ENCODE results near the gene NCAN. TPM values are rescaled to one million over a fixed set of nuclear protein-coding genes. Genes with fewer than 3 reads are reported as not detected.

NCAN gene
- 0.17 TPM in 1 of 2 replicates, not detected in the other for total RNA-seq

DNA sequence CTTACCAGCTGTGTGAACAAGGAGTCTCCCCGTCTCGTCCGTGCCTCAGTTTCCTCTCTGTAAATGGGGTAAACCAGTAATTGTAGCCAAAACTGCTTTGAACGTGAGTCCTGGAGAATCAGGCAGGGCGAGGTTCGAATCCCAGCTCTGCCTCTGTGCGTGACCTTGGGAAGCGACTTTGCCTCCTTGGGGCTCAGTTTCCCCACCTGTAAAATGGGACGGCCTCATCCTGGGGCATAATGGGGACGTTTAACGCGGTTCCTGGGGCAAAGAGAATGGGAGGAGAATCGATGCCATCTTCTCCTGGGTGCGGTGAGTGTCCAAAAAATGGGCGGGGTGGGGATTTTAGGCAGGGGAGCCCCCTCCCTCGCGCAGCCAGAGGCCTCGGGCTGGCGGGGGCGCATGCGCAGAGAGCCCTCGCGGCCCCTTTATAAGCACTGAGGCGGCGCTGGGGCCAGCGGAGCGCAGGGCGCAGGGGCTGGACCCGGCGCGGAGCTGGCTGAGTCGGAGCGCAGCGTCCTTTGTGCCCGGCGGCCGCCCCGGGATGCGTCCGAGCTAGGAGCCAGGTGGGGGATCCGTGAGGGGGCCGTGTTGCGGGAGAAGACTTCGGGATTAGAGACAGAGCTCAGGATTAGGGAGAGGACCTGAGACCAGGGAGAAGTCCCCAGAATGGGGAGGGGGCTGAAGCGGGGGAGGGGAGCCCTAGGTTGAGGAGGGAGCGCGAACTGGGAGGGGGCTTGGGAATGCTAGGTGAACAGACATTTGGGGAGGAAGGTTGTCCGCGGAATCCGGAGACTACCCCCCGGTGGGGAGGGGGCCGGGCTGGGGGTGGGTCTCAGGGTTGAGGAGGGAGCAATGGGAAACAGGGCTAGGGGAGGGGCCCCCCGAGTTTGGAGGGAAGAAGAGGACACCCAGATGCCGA is at the start of gene NCAN:
TSS of gene NCAN (plus strand) at position 460 of the 922 bp plus-strand sequence. CDS start 4,996 bp downstream, outside the sequence.
- DNase-seq (ENCODE audit: low read depth) = no peak
- H3K36me3 ChIP-seq (ENCODE audit: control insufficient read depth, insufficient read depth, low read length) = no peaks in the 10 kb centered on the region
- H3K27me3 ChIP-seq (ENCODE audit: control insufficient read depth, insufficient read depth, low read length) = peaks cover 43% of the 10 kb centered on the region
- TF ChIP-seq, protein P1, sequence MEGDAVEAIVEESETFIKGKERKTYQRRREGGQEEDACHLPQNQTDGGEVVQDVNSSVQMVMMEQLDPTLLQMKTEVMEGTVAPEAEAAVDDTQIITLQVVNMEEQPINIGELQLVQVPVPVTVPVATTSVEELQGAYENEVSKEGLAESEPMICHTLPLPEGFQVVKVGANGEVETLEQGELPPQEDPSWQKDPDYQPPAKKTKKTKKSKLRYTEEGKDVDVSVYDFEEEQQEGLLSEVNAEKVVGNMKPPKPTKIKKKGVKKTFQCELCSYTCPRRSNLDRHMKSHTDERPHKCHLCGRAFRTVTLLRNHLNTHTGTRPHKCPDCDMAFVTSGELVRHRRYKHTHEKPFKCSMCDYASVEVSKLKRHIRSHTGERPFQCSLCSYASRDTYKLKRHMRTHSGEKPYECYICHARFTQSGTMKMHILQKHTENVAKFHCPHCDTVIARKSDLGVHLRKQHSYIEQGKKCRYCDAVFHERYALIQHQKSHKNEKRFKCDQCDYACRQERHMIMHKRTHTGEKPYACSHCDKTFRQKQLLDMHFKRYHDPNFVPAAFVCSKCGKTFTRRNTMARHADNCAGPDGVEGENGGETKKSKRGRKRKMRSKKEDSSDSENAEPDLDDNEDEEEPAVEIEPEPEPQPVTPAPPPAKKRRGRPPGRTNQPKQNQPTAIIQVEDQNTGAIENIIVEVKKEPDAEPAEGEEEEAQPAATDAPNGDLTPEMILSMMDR (IDR thresholded peaks at IDR 0.05; ENCODE audit: insufficient read depth, low read length, poor library complexity, severe bottlenecking) = no peak
- H3K4me3 ChIP-seq (ENCODE audit: low read depth, low read length) = no peak within 1 kb of the TSS

DNA sequence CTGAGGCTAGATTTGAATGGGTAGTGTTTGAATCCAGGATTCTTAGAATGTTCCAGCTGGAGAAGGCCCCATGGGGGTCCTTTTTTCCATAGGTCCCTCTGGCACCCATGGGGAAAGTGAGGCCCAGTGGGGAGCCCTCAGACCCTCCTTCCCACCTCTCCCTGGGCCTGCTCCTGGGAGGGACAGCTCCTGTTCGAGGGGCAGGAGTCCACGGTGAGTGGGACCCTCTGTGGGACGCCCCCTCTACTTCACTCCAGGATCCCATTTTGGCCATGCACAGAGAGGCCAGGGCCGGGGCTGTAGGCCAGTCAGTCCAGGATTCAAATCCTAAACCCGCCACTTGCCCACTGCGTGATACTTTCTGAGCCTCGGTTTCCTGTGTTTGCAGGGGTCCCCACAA is 49.3 kb upstream of the NCAN start:
- Histone ChIP-seq H3K27me3 (ENCODE audit: control insufficient read depth, insufficient read depth, low read length) (no peaks in the 10 kb centered on the region), H3K4me3 (ENCODE audit: low read depth, low read length) (no peak overlapping the region), H3K36me3 (ENCODE audit: control insufficient read depth, insufficient read depth, low read length) (no peaks in the 10 kb centered on the region)
- DNase-seq (ENCODE audit: low read depth) = no peak
- TF ChIP-seq, protein P1 (IDR thresholded peaks at IDR 0.05; ENCODE audit: insufficient read depth, low read length, poor library complexity, severe bottlenecking) = no peak

DNA sequence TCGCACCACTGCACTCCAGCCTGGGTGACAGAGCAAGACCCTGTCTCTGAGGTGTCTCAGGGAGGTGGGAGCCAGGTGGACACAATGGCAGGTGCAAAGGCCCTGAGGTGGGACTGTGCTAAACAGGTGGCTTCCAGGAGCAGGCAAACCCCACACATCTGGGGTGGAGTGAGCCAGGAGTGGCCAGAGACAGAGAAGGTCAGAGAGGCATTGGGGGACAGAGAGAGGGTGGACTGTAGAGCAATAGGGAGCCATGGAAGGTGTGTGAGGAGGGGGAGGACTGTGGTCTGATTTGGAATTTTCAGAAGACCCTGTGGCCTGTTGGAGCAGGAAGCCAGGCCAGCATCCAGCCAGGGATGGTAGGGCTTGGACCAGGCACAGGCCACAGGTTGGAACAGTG is 46.4 kb upstream of the NCAN start:
- Histone ChIP-seq H3K27me3 (ENCODE audit: control insufficient read depth, insufficient read depth, low read length) (peaks cover 8% of the 10 kb centered on the region), H3K4me3 (ENCODE audit: low read depth, low read length) (no peak overlapping the region), H3K36me3 (ENCODE audit: control insufficient read depth, insufficient read depth, low read length) (no peaks in the 10 kb centered on the region)
- TF ChIP-seq, protein P1 (IDR thresholded peaks at IDR 0.05; ENCODE audit: insufficient read depth, low read length, poor library complexity, severe bottlenecking) = no peak
- DNase-seq (ENCODE audit: low read depth) = no peak

DNA sequence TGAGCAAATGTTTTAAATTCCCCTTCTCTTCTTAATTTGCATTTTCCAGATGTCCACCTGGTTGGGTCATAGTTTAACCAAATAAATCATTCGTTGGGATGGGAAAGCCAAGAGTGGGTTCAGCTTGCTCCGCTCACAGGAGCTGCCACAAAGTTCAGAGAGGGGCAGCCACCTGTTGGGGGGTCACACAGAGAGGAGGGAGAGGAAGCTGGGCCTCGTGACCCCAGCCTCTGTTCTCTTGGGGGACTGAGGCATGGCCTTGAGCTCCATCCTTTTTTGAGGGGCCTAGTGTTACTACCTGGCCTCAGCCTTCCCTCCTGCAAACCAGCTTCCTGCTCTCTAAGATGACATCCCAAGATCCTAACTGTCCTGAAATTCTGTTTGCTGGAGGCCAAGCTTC is 44.1 kb upstream of the NCAN start:
- DNase-seq (ENCODE audit: low read depth) = no peak
- TF ChIP-seq, protein P1 (IDR thresholded peaks at IDR 0.05; ENCODE audit: insufficient read depth, low read length, poor library complexity, severe bottlenecking) = no peak
- peaks cover 11% of the 10 kb centered on the region for H3K27me3 ChIP-seq (ENCODE audit: control insufficient read depth, insufficient read depth, low read length)

DNA sequence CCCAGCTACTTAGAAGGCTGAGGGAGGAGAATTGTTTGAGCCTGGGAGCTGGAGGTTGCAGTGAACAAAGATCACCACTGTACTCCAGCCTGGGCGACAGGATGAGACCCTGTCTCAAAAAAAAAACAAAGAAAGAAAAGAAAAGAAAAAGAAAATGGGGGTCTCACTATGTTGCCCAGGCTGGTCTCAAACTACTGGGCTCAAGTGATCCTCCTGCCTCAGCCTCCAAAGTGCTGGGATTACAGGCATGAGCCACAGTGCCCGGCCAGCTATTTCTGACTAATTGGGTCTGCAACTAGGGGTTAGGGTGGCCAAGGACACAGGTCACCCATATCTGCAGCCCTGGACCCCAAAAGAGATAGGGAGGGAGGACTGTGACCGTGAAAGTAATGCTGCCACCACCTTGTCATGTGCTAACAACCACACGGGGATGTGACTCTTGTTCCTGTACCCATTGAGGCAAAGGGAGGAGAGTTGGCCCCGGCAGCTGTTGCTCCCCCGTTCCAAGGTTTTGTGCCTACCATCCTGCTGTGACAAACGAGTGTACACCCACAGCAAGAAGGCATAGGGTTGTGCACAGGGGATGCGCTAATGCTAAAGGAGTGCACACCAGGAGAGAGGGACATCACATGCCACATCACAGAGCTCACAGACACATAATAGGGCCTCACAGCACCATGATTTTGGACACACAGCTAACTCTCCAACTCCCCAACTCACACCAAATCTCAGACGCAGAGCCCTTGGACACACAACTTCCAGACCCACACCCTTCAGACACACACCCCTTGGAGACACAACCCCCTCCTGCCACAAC is 42.3 kb upstream of the NCAN start:
- Histone ChIP-seq H3K27me3 (ENCODE audit: control insufficient read depth, insufficient read depth, low read length) (peaks cover 11% of the 10 kb centered on the region), H3K4me3 (ENCODE audit: low read depth, low read length) (no peak overlapping the region), H3K36me3 (ENCODE audit: control insufficient read depth, insufficient read depth, low read length) (no peaks in the 10 kb centered on the region)
- TF ChIP-seq, protein P1 (IDR thresholded peaks at IDR 0.05; ENCODE audit: insufficient read depth, low read length, poor library complexity, severe bottlenecking) = no peak
- DNase-seq (ENCODE audit: low read depth) = no peak

More for the DNA sequence above, 44.1 kb upstream of the NCAN start:
- no peaks in the 10 kb centered on the region for H3K36me3 ChIP-seq (ENCODE audit: control insufficient read depth, insufficient read depth, low read length)
- H3K4me3 ChIP-seq (ENCODE audit: low read depth, low read length) = no peak overlapping the region

Measured in kidney epithelial cell (primary cell).